ENCODE data around the gene HIVEP3.

DNA sequence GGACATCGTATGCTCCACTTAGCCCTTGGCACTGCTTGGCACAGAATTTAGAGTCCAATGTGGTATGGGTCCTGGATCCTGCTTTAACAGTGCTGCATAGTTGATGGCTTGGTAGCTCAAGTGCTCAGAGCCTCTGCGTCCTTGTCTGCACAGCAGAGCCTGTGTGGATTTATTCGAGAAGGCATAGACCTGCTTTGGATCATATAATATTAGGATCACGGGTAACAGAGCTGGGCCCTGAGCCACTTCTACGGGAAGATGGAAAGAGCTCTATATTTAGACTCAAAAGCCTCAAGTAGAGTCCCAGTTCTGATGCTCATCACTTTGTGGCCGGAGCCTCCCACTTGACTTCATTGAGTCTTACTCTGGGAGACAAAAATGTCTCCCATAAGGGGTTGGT is 269.9 kb downstream of the HIVEP3 start:
- TF ChIP-seq, protein P1, sequence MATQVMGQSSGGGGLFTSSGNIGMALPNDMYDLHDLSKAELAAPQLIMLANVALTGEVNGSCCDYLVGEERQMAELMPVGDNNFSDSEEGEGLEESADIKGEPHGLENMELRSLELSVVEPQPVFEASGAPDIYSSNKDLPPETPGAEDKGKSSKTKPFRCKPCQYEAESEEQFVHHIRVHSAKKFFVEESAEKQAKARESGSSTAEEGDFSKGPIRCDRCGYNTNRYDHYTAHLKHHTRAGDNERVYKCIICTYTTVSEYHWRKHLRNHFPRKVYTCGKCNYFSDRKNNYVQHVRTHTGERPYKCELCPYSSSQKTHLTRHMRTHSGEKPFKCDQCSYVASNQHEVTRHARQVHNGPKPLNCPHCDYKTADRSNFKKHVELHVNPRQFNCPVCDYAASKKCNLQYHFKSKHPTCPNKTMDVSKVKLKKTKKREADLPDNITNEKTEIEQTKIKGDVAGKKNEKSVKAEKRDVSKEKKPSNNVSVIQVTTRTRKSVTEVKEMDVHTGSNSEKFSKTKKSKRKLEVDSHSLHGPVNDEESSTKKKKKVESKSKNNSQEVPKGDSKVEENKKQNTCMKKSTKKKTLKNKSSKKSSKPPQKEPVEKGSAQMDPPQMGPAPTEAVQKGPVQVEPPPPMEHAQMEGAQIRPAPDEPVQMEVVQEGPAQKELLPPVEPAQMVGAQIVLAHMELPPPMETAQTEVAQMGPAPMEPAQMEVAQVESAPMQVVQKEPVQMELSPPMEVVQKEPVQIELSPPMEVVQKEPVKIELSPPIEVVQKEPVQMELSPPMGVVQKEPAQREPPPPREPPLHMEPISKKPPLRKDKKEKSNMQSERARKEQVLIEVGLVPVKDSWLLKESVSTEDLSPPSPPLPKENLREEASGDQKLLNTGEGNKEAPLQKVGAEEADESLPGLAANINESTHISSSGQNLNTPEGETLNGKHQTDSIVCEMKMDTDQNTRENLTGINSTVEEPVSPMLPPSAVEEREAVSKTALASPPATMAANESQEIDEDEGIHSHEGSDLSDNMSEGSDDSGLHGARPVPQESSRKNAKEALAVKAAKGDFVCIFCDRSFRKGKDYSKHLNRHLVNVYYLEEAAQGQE (IDR thresholded peaks at IDR 0.05; ENCODE audit: low read depth) = no peak
- TF ChIP-seq CREB1 (IDR thresholded peaks at IDR 0.05; ENCODE audit: low read depth) = no peak
- TF ChIP-seq, protein P2, sequence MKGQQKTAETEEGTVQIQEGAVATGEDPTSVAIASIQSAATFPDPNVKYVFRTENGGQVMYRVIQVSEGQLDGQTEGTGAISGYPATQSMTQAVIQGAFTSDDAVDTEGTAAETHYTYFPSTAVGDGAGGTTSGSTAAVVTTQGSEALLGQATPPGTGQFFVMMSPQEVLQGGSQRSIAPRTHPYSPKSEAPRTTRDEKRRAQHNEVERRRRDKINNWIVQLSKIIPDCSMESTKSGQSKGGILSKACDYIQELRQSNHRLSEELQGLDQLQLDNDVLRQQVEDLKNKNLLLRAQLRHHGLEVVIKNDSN (IDR thresholded peaks at IDR 0.05) = no peak
- TF ChIP-seq YY1 (IDR thresholded peaks at IDR 0.05; ENCODE audit: low read depth) = no peak
- TF ChIP-seq FOXM1 (IDR thresholded peaks at IDR 0.05; ENCODE audit: borderline replicate concordance, low read depth) = no peak
- TF ChIP-seq EP300 (IDR thresholded peaks at IDR 0.05; ENCODE audit: borderline replicate concordance) = no peak
- no peak for TF ChIP-seq TAF1 (IDR thresholded peaks at IDR 0.05; ENCODE audit: low read depth)
- no peak for TF ChIP-seq CEBPB (IDR thresholded peaks at IDR 0.05)
- no peak for TF ChIP-seq RAD21 (IDR thresholded peaks at IDR 0.05; ENCODE audit: low read depth)
- TF ChIP-seq, protein P3, sequence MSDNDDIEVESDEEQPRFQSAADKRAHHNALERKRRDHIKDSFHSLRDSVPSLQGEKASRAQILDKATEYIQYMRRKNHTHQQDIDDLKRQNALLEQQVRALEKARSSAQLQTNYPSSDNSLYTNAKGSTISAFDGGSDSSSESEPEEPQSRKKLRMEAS (IDR thresholded peaks at IDR 0.05) = no peak
- TF ChIP-seq NFIC (IDR thresholded peaks at IDR 0.05) = no peak
